Calu3 (cell line): ENCODE data around the gene CHMP4A. TPM values are rescaled to one million over a fixed set of nuclear protein-coding genes. Genes with fewer than 3 reads are reported as not detected.

Experiments used
- BruUV-seq: library from RNA; stranded (reverse); fragments of 400-500 nt; replicated peaks from 2 replicates; lab custom pipeline; 2021; lab: Mats Ljungman, UMichigan
- CTCF ChIA-PET: fragments of 300-600 bp; sonication (Branson Sonifier 250); formaldehyde crosslinking; loops from one replicate; lab custom pipeline; 2022; ENCODE audit warnings: antibody characterized with exemption; lab: Charles Lee
- DNase-seq: peaks from one replicate; pipeline ENCODE4 v3.0.0; 2022
- H3K27ac Mint-ChIP-seq: one replicate; pipeline ENCODE4 v1.8.0; 2022; ENCODE audit warnings: mixed read lengths; ENCODE audit not compliant: unreplicated experiment
- H3K27me3 Mint-ChIP-seq: one replicate; pipeline ENCODE4 v1.8.0; 2022; ENCODE audit warnings: mixed read lengths; ENCODE audit not compliant: unreplicated experiment
- H3K36me3 Mint-ChIP-seq: one replicate; pipeline ENCODE4 v1.8.0; 2022; ENCODE audit warnings: mild to moderate bottlenecking, moderate library complexity, mixed read lengths; ENCODE audit not compliant: insufficient read depth, unreplicated experiment
- H3K4me1 Mint-ChIP-seq: one replicate; pipeline ENCODE4 v1.8.0; 2022; ENCODE audit warnings: mild to moderate bottlenecking, low read depth, mixed read lengths; ENCODE audit not compliant: unreplicated experiment
- H3K4me3 Mint-ChIP-seq: one replicate; pipeline ENCODE4 v1.8.0; 2022; ENCODE audit warnings: mild to moderate bottlenecking, low read depth, moderate library complexity, mixed read lengths; ENCODE audit not compliant: unreplicated experiment
- H3K9me3 Mint-ChIP-seq: one replicate; pipeline ENCODE4 v1.8.0; 2022; ENCODE audit warnings: low read depth, mixed read lengths; ENCODE audit not compliant: unreplicated experiment
- intact Hi-C: fragments of 100-400 bp; cut with micrococcal nuclease; formaldehyde crosslinking; loops from one replicate; pipeline ENCODE4 v1.10.0; 2022; ENCODE audit not compliant: unreplicated experiment
- total RNA-seq: library from RNA; stranded (reverse); gene quantifications from 2 replicates; pipeline ENCODE4 v1.2.3, GENCODE V29; 2022
- TF ChIP-seq, protein P1 (sequence below): fragments of 200-600 bp; IDR thresholded peaks from one replicate; pipeline ENCODE4 v1.8.0; 2022; ENCODE audit warnings: antibody characterized with exemption; ENCODE audit not compliant: unreplicated experiment

CHMP4A gene
- total RNA-seq, 1 experiment from 2014 or later = 53.2 TPM

GRCh38 chr14:24260780-24261157, 47.5 kb upstream of the CHMP4A start:
- intact Hi-C loops = no loop called here
- Mint-ChIP-seq H3K4me1 (no peaks in the 10 kb centered on the region), H3K4me3 (no peak overlapping the region)

GRCh38 chr14:24260026-24260779, 46.9 kb upstream of the CHMP4A start:
- CTCF ChIA-PET = no interaction called here
- no peaks in the 10 kb centered on the region for H3K4me1 Mint-ChIP-seq
- H3K27me3 Mint-ChIP-seq = no peaks in the 10 kb centered on the region
- intact Hi-C loops = no loop called here
- DNase-seq = no peak
- no TSS peak for BruUV-seq
- H3K9me3 Mint-ChIP-seq = no peaks in the 10 kb centered on the region
- no peaks in the 10 kb centered on the region for H3K36me3 Mint-ChIP-seq
- no peak overlapping the region for H3K27ac Mint-ChIP-seq
- TF ChIP-seq, protein P1, sequence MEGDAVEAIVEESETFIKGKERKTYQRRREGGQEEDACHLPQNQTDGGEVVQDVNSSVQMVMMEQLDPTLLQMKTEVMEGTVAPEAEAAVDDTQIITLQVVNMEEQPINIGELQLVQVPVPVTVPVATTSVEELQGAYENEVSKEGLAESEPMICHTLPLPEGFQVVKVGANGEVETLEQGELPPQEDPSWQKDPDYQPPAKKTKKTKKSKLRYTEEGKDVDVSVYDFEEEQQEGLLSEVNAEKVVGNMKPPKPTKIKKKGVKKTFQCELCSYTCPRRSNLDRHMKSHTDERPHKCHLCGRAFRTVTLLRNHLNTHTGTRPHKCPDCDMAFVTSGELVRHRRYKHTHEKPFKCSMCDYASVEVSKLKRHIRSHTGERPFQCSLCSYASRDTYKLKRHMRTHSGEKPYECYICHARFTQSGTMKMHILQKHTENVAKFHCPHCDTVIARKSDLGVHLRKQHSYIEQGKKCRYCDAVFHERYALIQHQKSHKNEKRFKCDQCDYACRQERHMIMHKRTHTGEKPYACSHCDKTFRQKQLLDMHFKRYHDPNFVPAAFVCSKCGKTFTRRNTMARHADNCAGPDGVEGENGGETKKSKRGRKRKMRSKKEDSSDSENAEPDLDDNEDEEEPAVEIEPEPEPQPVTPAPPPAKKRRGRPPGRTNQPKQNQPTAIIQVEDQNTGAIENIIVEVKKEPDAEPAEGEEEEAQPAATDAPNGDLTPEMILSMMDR = no peak
- H3K4me3 Mint-ChIP-seq = no peak overlapping the region

More at GRCh38 chr14:24260780-24261157, 47.5 kb upstream of the CHMP4A start:
- no peak overlapping the region for H3K27ac Mint-ChIP-seq
- CTCF ChIA-PET = no interaction called here
- TF ChIP-seq, protein P1 = no peak
- no peaks in the 10 kb centered on the region for H3K36me3 Mint-ChIP-seq
- no peaks in the 10 kb centered on the region for H3K27me3 Mint-ChIP-seq
- no peak for DNase-seq
- H3K9me3 Mint-ChIP-seq = no peaks in the 10 kb centered on the region
- no TSS peak for BruUV-seq

GRCh38 chr14:24259282-24260025, 46.2 kb upstream of the CHMP4A start:
- no TSS peak for BruUV-seq
- peak; percentile 37 for DNase-seq
- no peaks in the 10 kb centered on the region for H3K9me3 Mint-ChIP-seq
- H3K4me1 Mint-ChIP-seq = no peaks in the 10 kb centered on the region
- no peaks in the 10 kb centered on the region for H3K27me3 Mint-ChIP-seq
- TF ChIP-seq, protein P1 = no peak
- CTCF ChIA-PET = no interaction called here
- no peak overlapping the region for H3K27ac Mint-ChIP-seq
- intact Hi-C loops = no loop called here
- no peak overlapping the region for H3K4me3 Mint-ChIP-seq
- no peaks in the 10 kb centered on the region for H3K36me3 Mint-ChIP-seq

- TF ChIP-seq, protein P1 = no peak
- no peak overlapping the region for H3K27ac Mint-ChIP-seq
- H3K4me1 Mint-ChIP-seq = no peaks in the 10 kb centered on the region
These were observed 45.4 kb upstream of the CHMP4A start for GRCh38 chr14:24258548-24259265.

More at GRCh38 chr14:24258548-24259265, 45.4 kb upstream of the CHMP4A start:
- H3K27me3 Mint-ChIP-seq = no peaks in the 10 kb centered on the region
- no peak for DNase-seq
- no peak overlapping the region for H3K4me3 Mint-ChIP-seq
- no peaks in the 10 kb centered on the region for H3K9me3 Mint-ChIP-seq
- no TSS peak for BruUV-seq
- no peaks in the 10 kb centered on the region for H3K36me3 Mint-ChIP-seq
- intact Hi-C loops = no loop called here
- CTCF ChIA-PET = no interaction called here
